Panc1 (cell line): Measurements from ENCODE around the gene STXBP3.

Source experiments
- POLR2AphosphoS5 ChIP-seq: IDR thresholded peaks from 2 replicates; pipeline ENCODE4 v1.6.1; 2012; ENCODE audit warnings: mild to moderate bottlenecking, low read depth, low read length, moderate library complexity
- SIN3A ChIP-seq: IDR thresholded peaks from 2 replicates; pipeline ENCODE4 v1.6.1; 2012; ENCODE audit warnings: low read depth, mild to moderate bottlenecking, low read length, moderate library complexity, borderline replicate concordance; ENCODE audit not compliant: insufficient read depth
- TCF7L2 ChIP-seq: IDR thresholded peaks from 2 replicates; pipeline ENCODE4 v1.6.1; 2011; ENCODE audit warnings: mild to moderate bottlenecking, low read depth, low read length, inconsistent platforms
- TF ChIP-seq, protein P1 (sequence below): fragments of 450-650 bp; IDR thresholded peaks from 2 replicates; pipeline ENCODE4 v1.5.1; 2017; ENCODE audit warnings: mild to moderate bottlenecking

DNA sequence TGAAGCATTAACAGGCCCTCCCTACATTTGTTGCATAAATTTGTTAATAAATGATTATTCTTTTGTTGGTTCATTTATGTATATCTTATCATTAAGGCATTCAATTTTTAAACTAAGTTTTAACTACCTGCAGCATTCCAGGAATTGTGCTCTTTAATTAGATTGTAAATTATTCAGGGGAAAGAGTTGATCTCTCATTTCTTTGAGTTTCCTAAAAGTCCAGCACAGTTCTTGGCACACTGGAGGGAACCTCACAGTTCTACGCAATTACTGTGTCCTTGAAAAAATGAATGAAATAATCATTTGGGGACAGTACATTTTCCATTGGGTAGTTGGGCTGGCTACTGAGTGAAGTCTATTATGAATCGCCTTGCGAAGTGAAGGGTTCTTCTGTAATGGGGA is 493 bp upstream of the STXBP3 start:
- TF ChIP-seq POLR2AphosphoS5 (no peak), TCF7L2 (no peak), SIN3A (no peak)
- TF ChIP-seq, protein P1, sequence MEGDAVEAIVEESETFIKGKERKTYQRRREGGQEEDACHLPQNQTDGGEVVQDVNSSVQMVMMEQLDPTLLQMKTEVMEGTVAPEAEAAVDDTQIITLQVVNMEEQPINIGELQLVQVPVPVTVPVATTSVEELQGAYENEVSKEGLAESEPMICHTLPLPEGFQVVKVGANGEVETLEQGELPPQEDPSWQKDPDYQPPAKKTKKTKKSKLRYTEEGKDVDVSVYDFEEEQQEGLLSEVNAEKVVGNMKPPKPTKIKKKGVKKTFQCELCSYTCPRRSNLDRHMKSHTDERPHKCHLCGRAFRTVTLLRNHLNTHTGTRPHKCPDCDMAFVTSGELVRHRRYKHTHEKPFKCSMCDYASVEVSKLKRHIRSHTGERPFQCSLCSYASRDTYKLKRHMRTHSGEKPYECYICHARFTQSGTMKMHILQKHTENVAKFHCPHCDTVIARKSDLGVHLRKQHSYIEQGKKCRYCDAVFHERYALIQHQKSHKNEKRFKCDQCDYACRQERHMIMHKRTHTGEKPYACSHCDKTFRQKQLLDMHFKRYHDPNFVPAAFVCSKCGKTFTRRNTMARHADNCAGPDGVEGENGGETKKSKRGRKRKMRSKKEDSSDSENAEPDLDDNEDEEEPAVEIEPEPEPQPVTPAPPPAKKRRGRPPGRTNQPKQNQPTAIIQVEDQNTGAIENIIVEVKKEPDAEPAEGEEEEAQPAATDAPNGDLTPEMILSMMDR: no peak
